Urinary bladder (tissue), 4 donors: ENCODE measurements around the gene ULK4. TPM values are rescaled to one million over a fixed set of nuclear protein-coding genes. Genes with fewer than 3 reads are reported as not detected.

ENCODE experiments used
- DNase-seq: peaks from one replicate; pipeline ENCODE4 v3.0.0-alpha.2; 2015; ENCODE audit errors: extremely low spot score
- H3K27ac ChIP-seq: one replicate; pipeline ENCODE4 v1.5.1; 2013; ENCODE audit warnings: low read depth, mild to moderate bottlenecking, moderate library complexity
- H3K36me3 ChIP-seq: one replicate; pipeline ENCODE4 v1.6.1; 2013; ENCODE audit warnings: mild to moderate bottlenecking, moderate library complexity; ENCODE audit not compliant: insufficient read depth
- H3K4me1 ChIP-seq: one replicate; pipeline ENCODE4 v1.6.1; 2013; ENCODE audit warnings: mild to moderate bottlenecking, moderate library complexity; ENCODE audit not compliant: insufficient read depth
- H3K4me3 ChIP-seq: one replicate; pipeline ENCODE4 v1.5.1; 2013; ENCODE audit warnings: low read depth, low read length
- WGBS: extraction: QIAGEN DNeasy Blood & Tissue Kit; methylation state at CpG from one replicate; pipeline ENCODE4 v1.1.7; 2013; 5-methylcytosine and 5-hydroxymethylcytosine counted together
- polyA plus RNA-seq: library from polyadenylated mRNA; stranded (reverse); fragments of 200-250 nt; gene quantifications from one replicate; pipeline ENCODE4 v1.2.3, GENCODE V29; 2013
- total RNA-seq: library from RNA; depleted of rRNA; stranded (reverse); fragments of >200 nt; gene quantifications from one replicate; pipeline ENCODE4 v1.2.3, GENCODE V29; 2014
- donor health status: healthy with polysubstance abuse.
- donor health status: healthy.

The ULK4 gene
- total and polyA plus RNA-seq, 2 donors, result 2.3 to 22.4 TPM

- Histone ChIP-seq H3K4me1 (no peaks in the 10 kb centered on the region), H3K4me3 (no peak overlapping the region), H3K36me3 (no peaks in the 10 kb centered on the region), H3K27ac (no peak overlapping the region)
- WGBS, result 90% methylated on average over 1 of the region's 1 CpG
- DNase-seq, result no peak
Measured at GRCh38 chr3:41272667-41273066, 689.2 kb downstream of the ULK4 start.

DNA sequence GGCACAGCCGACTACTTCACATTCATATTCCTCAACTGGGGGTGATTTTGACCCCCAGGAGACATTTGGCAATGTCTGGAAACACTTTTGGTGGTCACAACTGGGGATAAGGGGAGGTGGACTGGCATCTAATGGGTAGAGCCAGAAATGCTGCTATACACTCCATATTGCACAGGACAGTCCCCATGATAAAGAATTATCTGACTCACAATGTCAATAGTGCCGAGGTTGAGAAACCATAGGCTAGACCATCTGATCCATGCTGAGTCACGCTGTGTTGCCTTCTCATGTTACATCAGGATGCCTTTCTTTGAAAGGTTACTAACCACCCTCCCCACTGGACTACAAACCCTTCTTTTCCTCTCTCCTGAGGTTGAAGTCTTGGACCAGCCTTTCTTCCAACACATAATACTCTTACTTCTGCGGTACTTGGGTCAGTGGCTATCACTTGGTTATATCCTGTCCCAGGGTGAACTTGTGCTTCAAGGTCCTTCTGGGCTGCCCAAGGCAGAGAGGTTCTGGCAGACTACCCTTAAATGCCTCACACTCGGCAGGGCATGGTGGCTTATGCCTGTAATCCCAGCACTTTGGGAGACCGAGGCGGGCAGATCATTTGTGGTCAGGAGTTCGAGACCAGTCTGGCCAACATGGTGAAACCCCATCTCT is 693.8 kb downstream of the ULK4 start:
- H3K36me3 ChIP-seq, result no peaks in the 10 kb centered on the region
- H3K27ac ChIP-seq, result no peak overlapping the region
- DNase-seq, result no peak
- WGBS, result 96% methylated on average over 8 of the region's 8 CpGs
- H3K4me3 ChIP-seq, result no peak overlapping the region
- no peaks in the 10 kb centered on the region for H3K4me1 ChIP-seq

DNA sequence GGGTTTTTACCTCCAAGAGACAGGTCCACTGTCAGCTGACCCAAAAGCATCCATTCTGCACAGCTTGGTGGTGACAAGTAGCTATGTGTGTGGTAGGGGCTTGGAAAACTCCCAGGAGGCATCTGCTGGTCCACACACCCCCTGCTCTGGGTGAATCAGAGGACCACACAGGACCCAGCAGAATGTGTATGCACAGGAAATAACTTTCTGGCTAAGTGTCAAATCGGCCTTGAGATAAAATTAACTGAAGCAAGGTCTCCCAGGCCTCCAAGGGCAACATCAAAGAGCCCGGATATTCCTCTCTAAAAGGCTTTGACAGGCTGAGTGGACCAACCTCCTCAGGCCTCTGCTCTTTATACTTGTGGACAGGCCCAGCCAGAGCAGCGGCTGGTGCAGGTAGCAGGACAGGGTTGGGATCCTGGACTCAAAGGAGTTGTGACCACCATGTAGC is 696.1 kb downstream of the ULK4 start:
- Histone ChIP-seq H3K27ac (no peak overlapping the region), H3K36me3 (no peaks in the 10 kb centered on the region), H3K4me1 (no peaks in the 10 kb centered on the region), H3K4me3 (no peak overlapping the region)
- WGBS, result 42% methylated on average over 3 of the region's 3 CpGs
- no peak for DNase-seq

GRCh38 chr3:41265011-41265545 is 696.8 kb downstream of the ULK4 start:
- WGBS, result 89% methylated on average over 11 of the region's 11 CpGs
- H3K36me3 ChIP-seq, result no peaks in the 10 kb centered on the region

GRCh38 chr3:41260063-41260450 is 701.8 kb downstream of the ULK4 start:
- H3K4me1 ChIP-seq, result no peaks in the 10 kb centered on the region
- WGBS, result 87% methylated on average over 3 of the region's 3 CpGs

More at GRCh38 chr3:41265011-41265545, 696.8 kb downstream of the ULK4 start:
- Histone ChIP-seq H3K4me3 (no peak overlapping the region), H3K4me1 (no peaks in the 10 kb centered on the region), H3K27ac (no peak overlapping the region)
- no peak for DNase-seq

GRCh38 chr3:41259449-41260062 is 702.3 kb downstream of the ULK4 start:
- Histone ChIP-seq H3K4me1 (no peaks in the 10 kb centered on the region), H3K4me3 (no peak overlapping the region), H3K36me3 (no peaks in the 10 kb centered on the region), H3K27ac (no peak overlapping the region)
- DNase-seq, result no peak
- 33% methylated on average over 1 of the region's 1 CpG for WGBS

More at GRCh38 chr3:41260063-41260450, 701.8 kb downstream of the ULK4 start:
- no peaks in the 10 kb centered on the region for H3K36me3 ChIP-seq
- DNase-seq, result no peak
- no peak overlapping the region for H3K27ac ChIP-seq
- H3K4me3 ChIP-seq, result no peak overlapping the region

DNA sequence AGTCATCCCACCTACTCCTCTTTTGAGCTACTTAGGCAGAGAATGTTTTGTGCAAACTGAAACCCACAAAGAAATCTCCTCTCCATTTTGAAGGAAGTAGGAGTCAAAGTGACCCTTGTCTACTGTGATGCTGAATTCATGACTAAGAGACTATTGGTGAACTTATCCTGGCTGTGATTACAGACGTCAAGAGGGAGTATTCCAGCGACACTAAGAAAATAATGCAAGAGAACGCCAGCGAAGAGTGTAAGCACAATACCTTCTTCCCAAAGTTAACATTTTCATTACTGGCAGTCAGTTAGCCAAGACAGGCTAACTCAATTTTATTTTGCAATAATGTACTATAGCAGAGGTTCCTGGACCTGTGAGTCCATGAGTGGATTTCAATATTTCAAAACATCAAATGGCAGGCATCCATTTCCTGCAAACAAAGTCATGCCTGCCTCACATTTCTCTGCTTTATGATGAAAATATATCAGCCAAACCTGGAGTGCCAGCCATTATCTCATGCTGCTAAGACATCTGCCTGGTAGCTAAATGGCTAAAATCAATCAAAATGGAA is 703.6 kb downstream of the ULK4 start:
- H3K4me1 ChIP-seq, result no peaks in the 10 kb centered on the region
- 88% methylated on average over 4 of the region's 4 CpGs for WGBS
- no peak overlapping the region for H3K4me3 ChIP-seq
- H3K36me3 ChIP-seq, result no peaks in the 10 kb centered on the region
- no peak for DNase-seq
- no peak overlapping the region for H3K27ac ChIP-seq

DNA sequence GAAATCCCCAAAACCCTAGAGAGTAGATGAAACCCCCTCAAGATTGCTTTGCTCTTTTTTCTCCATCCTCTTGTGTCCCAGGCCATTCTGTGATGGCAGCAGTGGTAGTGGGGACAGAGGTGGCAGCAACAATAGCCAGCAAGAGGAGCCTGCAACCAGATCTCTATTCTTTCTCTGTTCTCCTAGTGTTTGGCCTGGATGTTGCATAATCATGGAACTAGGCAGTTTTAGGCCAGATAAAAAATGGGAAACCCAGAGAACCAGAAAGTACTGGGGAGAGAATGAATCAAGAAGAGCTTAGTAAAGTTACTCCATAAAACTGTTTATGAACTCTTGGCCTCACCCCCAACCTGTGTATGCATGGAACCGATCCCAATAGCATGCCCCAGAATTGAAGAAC is 710.3 kb downstream of the ULK4 start:
- WGBS, result 95% methylated on average over 1 of the region's 1 CpG

GRCh38 chr3:41250825-41251224 is 711.1 kb downstream of the ULK4 start:
- WGBS, result 67% methylated on average over 2 of the region's 2 CpGs
- no peak for DNase-seq

More for the DNA sequence above, 710.3 kb downstream of the ULK4 start:
- no peak overlapping the region for H3K4me3 ChIP-seq
- H3K4me1 ChIP-seq, result no peaks in the 10 kb centered on the region
- no peaks in the 10 kb centered on the region for H3K36me3 ChIP-seq
- DNase-seq, result no peak
- no peak overlapping the region for H3K27ac ChIP-seq

DNA sequence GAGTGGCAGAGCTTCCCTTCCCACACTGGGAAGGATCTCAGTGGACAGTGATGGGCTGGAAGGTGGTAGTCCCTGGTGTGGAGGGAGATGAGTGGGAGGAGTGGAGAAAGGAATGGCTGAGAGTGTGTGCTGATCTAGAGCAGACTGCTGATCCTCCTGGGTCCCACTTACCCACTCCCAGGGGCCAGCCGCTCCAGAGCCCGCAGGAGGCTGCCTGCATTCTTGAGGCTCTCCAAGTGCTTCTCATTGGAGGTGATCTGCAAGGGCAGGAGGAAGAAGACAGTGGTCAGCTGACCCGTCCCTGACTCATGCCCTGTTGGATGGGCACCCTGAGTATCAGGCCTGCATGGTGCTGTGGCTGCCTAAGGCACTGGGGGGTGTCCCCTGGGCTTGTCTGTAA is 712.6 kb downstream of the ULK4 start:
- WGBS, result 97% methylated on average over 3 of the region's 3 CpGs
- DNase-seq, result no peak
- H3K4me3 ChIP-seq, result no peak overlapping the region
- H3K4me1 ChIP-seq, result no peaks in the 10 kb centered on the region
- H3K27ac ChIP-seq, result no peak overlapping the region
- H3K36me3 ChIP-seq, result no peaks in the 10 kb centered on the region

More at GRCh38 chr3:41250825-41251224, 711.1 kb downstream of the ULK4 start:
- H3K4me1 ChIP-seq, result no peaks in the 10 kb centered on the region
- no peaks in the 10 kb centered on the region for H3K36me3 ChIP-seq
- H3K4me3 ChIP-seq, result no peak overlapping the region
- H3K27ac ChIP-seq, result no peak overlapping the region

DNA sequence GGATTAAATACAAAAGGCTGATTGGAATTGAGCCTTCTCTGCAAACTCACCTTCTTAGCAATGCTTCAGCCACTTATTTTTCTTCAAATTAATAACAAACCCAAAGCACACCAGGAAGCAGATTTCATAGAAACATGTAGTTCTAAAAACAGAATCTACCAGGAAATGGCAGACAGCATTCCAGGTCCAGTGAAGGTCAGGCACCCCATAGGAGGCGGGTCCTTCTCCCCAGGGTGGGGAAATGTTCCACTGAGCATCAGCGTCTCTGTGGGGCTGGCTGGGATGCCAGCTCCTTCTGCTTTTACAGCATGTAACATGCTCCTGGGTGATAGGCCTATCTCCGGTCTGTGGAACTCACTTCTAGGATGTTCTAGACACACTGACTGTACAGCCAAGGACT is 713.4 kb downstream of the ULK4 start:
- no peak overlapping the region for H3K4me3 ChIP-seq
- H3K4me1 ChIP-seq, result no peaks in the 10 kb centered on the region
- no peaks in the 10 kb centered on the region for H3K36me3 ChIP-seq
- WGBS, result 85% methylated on average over 3 of the region's 3 CpGs
- DNase-seq, result no peak
- no peak overlapping the region for H3K27ac ChIP-seq

- no peak for DNase-seq
- WGBS, result 68% methylated on average over 12 of the region's 12 CpGs
- no peak overlapping the region for H3K4me3 ChIP-seq
- H3K4me1 ChIP-seq, result no peaks in the 10 kb centered on the region
- H3K36me3 ChIP-seq, result no peaks in the 10 kb centered on the region
- H3K27ac ChIP-seq, result no peak overlapping the region
Measured at GRCh38 chr3:41247055-41248004, 714.6 kb downstream of the ULK4 start.

DNA sequence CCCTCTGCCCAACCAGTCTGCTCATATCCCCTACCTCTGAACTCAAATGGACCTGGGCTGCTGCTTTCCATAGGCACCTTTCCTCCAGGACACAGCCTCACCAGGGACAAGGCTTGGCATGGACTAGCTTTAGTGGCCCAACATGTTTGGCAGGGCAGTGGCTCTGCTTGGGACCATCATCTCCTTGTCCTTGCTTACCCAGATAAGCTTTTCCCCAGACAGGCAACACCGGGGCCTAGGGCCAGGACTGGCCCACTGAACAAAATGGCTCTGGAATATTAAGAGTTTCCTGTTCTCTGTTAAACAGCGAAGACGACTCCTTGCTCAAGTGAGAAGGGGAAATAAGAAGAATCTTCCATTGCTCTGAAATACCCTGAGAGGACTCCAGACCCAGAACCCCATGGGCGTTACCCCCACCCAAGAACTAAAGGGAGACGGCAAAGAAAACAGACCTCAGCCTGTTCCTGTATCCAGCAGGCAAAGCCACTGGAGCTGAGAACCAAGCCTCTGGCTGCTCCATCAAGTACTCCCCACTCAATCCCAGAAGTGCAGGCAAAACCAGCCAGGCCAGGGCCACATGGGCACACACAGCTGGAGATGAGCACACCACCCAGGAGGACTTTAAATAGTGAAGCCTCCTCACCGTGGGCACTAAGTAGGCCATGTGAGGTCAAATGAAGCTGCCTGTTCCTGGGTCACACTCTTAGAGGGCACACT is 717.1 kb downstream of the ULK4 start:
- Histone ChIP-seq H3K27ac (no peak overlapping the region), H3K4me1 (no peaks in the 10 kb centered on the region), H3K36me3 (no peaks in the 10 kb centered on the region), H3K4me3 (no peak overlapping the region)
- no peak for DNase-seq
- 69% methylated on average over 6 of the region's 6 CpGs for WGBS
